ENCODE measurements around the gene ESRRG.

DNA sequence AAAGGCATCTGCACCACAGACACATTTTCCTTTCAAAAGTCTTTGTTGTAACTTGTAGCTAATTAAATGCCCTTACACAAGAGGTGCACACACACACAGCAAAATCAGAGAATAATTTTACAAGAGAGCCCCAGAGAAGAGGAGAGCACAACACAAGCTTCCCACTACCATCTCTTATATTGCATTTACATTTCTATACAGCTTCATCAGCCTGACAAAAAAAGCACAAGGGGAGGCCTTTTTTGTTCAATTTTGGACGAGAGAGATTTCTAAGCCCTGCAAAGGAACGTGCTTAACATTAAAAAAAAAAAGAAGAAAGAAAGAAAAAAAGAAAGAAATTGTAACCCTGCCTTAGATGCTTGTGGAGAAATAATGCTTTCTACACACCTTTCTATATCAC, 17.1 kb upstream of the ESRRG start:
- TF ChIP-seq, protein P1, sequence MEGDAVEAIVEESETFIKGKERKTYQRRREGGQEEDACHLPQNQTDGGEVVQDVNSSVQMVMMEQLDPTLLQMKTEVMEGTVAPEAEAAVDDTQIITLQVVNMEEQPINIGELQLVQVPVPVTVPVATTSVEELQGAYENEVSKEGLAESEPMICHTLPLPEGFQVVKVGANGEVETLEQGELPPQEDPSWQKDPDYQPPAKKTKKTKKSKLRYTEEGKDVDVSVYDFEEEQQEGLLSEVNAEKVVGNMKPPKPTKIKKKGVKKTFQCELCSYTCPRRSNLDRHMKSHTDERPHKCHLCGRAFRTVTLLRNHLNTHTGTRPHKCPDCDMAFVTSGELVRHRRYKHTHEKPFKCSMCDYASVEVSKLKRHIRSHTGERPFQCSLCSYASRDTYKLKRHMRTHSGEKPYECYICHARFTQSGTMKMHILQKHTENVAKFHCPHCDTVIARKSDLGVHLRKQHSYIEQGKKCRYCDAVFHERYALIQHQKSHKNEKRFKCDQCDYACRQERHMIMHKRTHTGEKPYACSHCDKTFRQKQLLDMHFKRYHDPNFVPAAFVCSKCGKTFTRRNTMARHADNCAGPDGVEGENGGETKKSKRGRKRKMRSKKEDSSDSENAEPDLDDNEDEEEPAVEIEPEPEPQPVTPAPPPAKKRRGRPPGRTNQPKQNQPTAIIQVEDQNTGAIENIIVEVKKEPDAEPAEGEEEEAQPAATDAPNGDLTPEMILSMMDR (IDR thresholded peaks at IDR 0.05; ENCODE audit: poor library complexity, severe bottlenecking), result no peak
- TF ChIP-seq EP300 (conservative IDR thresholded peaks at IDR 0.05; ENCODE audit: poor library complexity, severe bottlenecking) (no peak), POLR2AphosphoS5 (IDR thresholded peaks at IDR 0.05) (no peak), SMC3 (conservative IDR thresholded peaks at IDR 0.05; ENCODE audit: poor library complexity) (no peak), EZH2 (IDR thresholded peaks at IDR 0.05; ENCODE audit: borderline replicate concordance, insufficient read depth, low read length, poor library complexity, severe bottlenecking) (no peak), TAF1 (IDR thresholded peaks at IDR 0.05; ENCODE audit: low read depth) (no peak), MXI1 (conservative IDR thresholded peaks at IDR 0.05; ENCODE audit: poor library complexity, severe bottlenecking) (no peak), RAD21 (conservative IDR thresholded peaks at IDR 0.05) (no peak)
